ENCODE data around the gene BTBD18. TPM values are rescaled to one million over a fixed set of nuclear protein-coding genes. Genes with fewer than 3 reads are reported as not detected.

The BTBD18 gene
- total and polyA plus RNA-seq, 12 donors: not detected

GRCh38 chr11:57762235-57762861 is 10.7 kb upstream of the BTBD18 start:
- TF ChIP-seq CTCF (IDR thresholded peaks at IDR 0.05): no peak
- Histone ChIP-seq H3K27ac (peak overlapping the region; percentile 59 to 98 (median 94)), H3K4me3 (peak overlapping the region; percentile 4 to 84 (median 70)), H3K27me3 (no peaks in the 10 kb centered on the region), H3K4me1 (peaks cover 10 to 42% (median 35%) of the 10 kb centered on the region in 9 donors), H3K9me3 (no peaks in the 10 kb centered on the region), H3K36me3 (peaks cover 0 to 4% (median 0%) of the 10 kb centered on the region in 9 donors)
- WGBS, 2 donors: 1 to 3% methylated on average over 9 of the region's 9 CpGs
- intact Hi-C loops (cut with DNase I): loop anchor here in 8 of 10 donors (1.0 to 5.0 kb wide), 8 partner anchors 13 to 40 kb away; no protein-coding TSS in a partner anchor
- peak in 4 of 8 donors; percentile 48 to 67 (median 61) for ATAC-seq
- no peak for DNase-seq

GRCh38 chr11:57761301-57762234 is 9.9 kb upstream of the BTBD18 start, which contains the start of gene CTNND1:
CTNND1 (plus strand) TSS chr11:57761802; CDS start chr11:57791479, 29,677 bp downstream.
- 3 to 4% methylated on average over 13 of the region's 13 CpGs for WGBS, 2 donors
- TF ChIP-seq CTCF (IDR thresholded peaks at IDR 0.05): peak in 1 of 9 donors; percentile 16

GRCh38 chr11:57758174-57758573 is 6.6 kb upstream of the BTBD18 start:
- intact Hi-C loops (cut with DNase I): loop anchor here in 1 of 10 donors (10.0 kb wide), 1 partner anchor 757 kb away; no protein-coding TSS in a partner anchor

More at GRCh38 chr11:57761301-57762234, 9.9 kb upstream of the BTBD18 start, which contains the start of gene CTNND1:
- H3K27ac ChIP-seq: peak within 1 kb of the TSS; percentile 59 to 98 (median 94)
- DNase-seq (peak; percentile 75 to 93), ATAC-seq (peak; percentile 96 to 99 (median 99))
- H3K9me3 ChIP-seq: no peaks in the 10 kb centered on the region
- intact Hi-C loops (cut with DNase I): loop anchor here in 9 of 10 donors (1.0 to 5.0 kb wide), 9 partner anchors 14 to 41 kb away; partner anchors contain the start of gene SELENOH (in 1 of the 9)
- peaks cover 10 to 40% (median 27%) of the 10 kb centered on the region in 9 donors for H3K4me1 ChIP-seq
- H3K4me3 ChIP-seq: peak within 1 kb of the TSS; percentile 4 to 84 (median 70)
- H3K27me3 ChIP-seq: no peaks in the 10 kb centered on the region
- H3K36me3 ChIP-seq: no peaks in the 10 kb centered on the region

More at GRCh38 chr11:57758174-57758573, 6.6 kb upstream of the BTBD18 start:
- DNase-seq (no peak), ATAC-seq (no peak)
- Histone ChIP-seq H3K27ac (no peak overlapping the region), H3K27me3 (no peaks in the 10 kb centered on the region), H3K9me3 (no peaks in the 10 kb centered on the region), H3K4me3 (no peak overlapping the region), H3K4me1 (peaks cover 0 to 12% (median 0%) of the 10 kb centered on the region in 9 donors), H3K36me3 (no peaks in the 10 kb centered on the region)
- WGBS, 2 donors: 85 to 94% methylated on average over 3 of the region's 3 CpGs
- no peak for TF ChIP-seq CTCF (IDR thresholded peaks at IDR 0.05)

Measured in heart right ventricle (tissue), 16 donors.